IPS-NIHi7 (cell line): ENCODE measurements around the gene SACS.
"Not testable (repeated sequence)": the region's sequence is repeated elsewhere in the genome, so short reads cannot be mapped to it uniquely, and the experiment has no call there.

Experiments used
- DNase-seq: peaks from one replicate; pipeline ENCODE4 v3.0.0; 2012; ENCODE audit warnings: mixed read lengths; ENCODE audit errors: extremely low spot score

SACS gene

GRCh38 chr13:23411706-23412105 is 21.8 kb downstream of the SACS start:
- DNase-seq, result no peak

- no peak for DNase-seq
Observed at GRCh38 chr13:23411220-23411619, 22.3 kb downstream of the SACS start.

- no peak for DNase-seq
Observed at GRCh38 chr13:23408026-23408425, 25.5 kb downstream of the SACS start.

- not testable (repeated sequence) for DNase-seq
Observed at GRCh38 chr13:23401156-23401555, 32.3 kb downstream of the SACS start.

GRCh38 chr13:23399347-23399746 is 34.2 kb downstream of the SACS start:
- no peak for DNase-seq

GRCh38 chr13:23394821-23395220 is 38.7 kb downstream of the SACS start:
- DNase-seq, result no peak

- DNase-seq, result no peak
Observed at GRCh38 chr13:23392925-23393645, 40.4 kb downstream of the SACS start.

GRCh38 chr13:23392313-23392712 is 41.2 kb downstream of the SACS start:
- DNase-seq, result no peak

GRCh38 chr13:23391752-23392151 is 41.8 kb downstream of the SACS start:
- no peak for DNase-seq

GRCh38 chr13:23386533-23386932 is 47.0 kb downstream of the SACS start:
- DNase-seq, result no peak

GRCh38 chr13:23385931-23386330 is 47.6 kb downstream of the SACS start:
- DNase-seq, result no peak

- no peak for DNase-seq
Observed at GRCh38 chr13:23384111-23384510, 49.4 kb downstream of the SACS start.

GRCh38 chr13:23383151-23383550 is 50.4 kb downstream of the SACS start:
- no peak for DNase-seq

GRCh38 chr13:23381866-23382265 is 51.6 kb downstream of the SACS start:
- no peak for DNase-seq

- DNase-seq, result no peak
Observed at GRCh38 chr13:23380534-23380933, 53.0 kb downstream of the SACS start.

GRCh38 chr13:23377983-23378632 is 55.4 kb downstream of the SACS start:
- DNase-seq, result peak; percentile 26

- no peak for DNase-seq
Observed at GRCh38 chr13:23377579-23377978, 55.9 kb downstream of the SACS start.

GRCh38 chr13:23375001-23375971 is 58.2 kb downstream of the SACS start:
- DNase-seq, result peak; percentile 98

- DNase-seq, result no peak
Observed at GRCh38 chr13:23372264-23372906, 61.1 kb downstream of the SACS start.

- no peak for DNase-seq
Observed at GRCh38 chr13:23367907-23368306, 65.6 kb downstream of the SACS start.

GRCh38 chr13:23365652-23366051 is 67.8 kb downstream of the SACS start:
- no peak for DNase-seq

- no peak for DNase-seq
Observed at GRCh38 chr13:23359882-23360281, 73.6 kb downstream of the SACS start.
